GM18502 (cell line): ENCODE data around the gene PAX8.
"Not testable (repeated sequence)": the region's sequence is repeated elsewhere in the genome, so short reads cannot be mapped to it uniquely, and the experiment has no call there.

Source experiments
- ATAC-seq: cut with Tn5 transposase; IDR thresholded peaks from one replicate; pipeline ENCODE4 v1.9.1; 2021; ENCODE audit warnings: mild to moderate bottlenecking; ENCODE audit not compliant: unreplicated experiment, poor library complexity

Gene PAX8

DNA sequence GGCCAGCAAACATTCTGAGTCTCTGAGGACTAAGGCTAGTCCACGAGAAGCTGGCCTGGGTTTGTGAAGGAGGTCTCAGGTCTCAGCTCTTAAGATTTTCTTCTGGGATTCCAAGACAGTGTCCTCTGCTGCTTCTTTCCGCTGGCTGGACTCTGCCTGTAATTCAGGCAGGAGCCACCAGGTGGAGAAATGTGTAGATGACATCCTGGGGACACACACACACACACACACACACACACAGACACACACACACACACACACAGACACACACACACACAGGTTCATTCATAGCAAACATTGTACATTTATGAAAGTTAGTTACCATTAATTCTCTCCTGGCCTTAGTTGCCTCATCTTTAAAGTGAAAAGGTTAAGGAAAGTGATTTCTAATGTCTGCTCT, 18.9 kb upstream of the PAX8 start:
- ATAC-seq = not testable (repeated sequence)

DNA sequence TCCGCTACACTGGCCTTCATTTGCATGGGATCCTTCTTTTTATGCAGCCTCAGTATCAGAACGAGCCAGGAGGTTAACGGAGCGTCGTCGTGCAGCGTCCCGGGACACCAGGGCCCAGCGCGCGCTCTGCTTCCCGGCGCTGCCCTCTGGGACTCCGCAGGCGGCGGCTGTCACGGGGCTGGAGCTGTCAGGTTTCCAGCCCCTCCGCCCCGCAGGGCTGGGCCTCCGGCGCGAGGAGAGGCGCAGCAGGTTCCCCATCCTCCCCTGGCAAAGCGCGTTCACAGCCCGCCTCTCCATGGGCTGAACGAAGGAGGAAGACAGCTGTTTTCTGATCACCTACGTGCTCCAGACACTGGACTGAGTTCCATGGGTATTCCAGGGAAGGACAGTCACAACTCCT, 12.5 kb upstream of the PAX8 start:
- no peak for ATAC-seq

DNA sequence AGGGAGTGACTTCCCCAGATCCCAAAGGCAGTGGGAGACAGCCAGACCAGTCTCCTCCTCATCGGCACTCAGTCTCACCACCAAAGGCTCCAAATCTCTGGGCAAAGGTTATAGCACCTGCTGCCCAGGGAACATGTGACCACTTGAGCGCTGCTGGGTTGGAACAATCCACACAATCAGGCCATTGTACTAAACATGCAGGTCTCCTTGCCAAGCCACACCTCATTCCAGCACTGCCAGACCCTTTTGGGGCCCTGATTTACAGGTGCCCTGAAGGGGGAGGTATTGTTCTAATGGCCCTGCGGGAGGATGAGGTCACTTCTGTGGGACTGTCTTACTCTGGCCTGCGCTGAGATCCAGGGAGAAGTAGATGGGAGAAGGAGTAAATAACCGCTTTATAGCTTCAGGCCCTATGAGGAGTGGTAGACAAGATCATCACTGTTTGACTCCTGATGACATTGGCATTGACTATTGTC, 10.0 kb upstream of the PAX8 start:
- ATAC-seq = not testable (repeated sequence)

DNA sequence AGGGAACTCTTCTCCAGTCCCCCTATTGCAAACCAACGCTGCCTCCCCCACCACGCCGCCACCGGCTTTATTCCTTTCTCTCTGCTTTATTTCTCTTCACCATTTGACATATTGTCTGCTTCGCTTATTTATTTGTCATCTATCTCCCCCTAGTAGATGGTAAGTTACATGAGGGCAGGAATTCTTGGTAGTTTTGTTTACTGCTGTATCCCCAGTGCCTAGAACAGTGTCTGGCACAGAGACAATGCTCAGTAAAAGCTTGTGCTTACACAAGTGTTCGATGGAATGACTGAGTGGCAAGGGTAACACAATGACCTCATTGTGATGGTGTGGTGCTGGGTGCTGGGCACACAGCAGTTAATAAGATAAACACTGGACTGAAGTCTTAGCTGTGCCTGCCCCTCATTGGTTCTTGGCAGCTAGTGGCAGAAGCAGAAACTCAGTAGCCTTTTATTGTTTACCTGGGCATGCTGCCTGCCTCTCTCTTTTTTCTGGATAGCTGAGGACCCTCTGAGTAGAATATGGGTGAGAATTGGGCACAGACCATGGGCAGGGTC, 9.5 kb upstream of the PAX8 start:
- ATAC-seq = not testable (repeated sequence)

DNA sequence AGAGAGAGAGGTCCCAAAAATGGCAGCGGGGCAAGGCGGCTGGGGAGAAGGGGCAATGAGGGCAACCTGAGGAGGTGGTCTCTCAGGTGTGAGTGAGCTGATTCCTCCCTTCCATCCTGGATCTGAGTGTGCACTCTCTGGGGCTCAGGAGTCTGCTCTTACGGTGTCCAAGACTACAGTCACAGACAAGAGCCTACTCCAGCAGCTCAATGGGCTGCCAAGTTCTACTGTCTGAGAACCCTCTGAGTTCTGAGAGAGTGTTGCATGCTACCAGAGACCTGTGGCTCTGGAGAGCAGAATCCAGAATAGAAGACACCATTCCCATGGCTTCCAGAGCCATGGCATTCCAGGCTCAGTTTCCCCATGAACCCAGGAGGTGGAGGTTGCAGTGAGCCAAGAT, 7.1 kb upstream of the PAX8 start:
- no peak for ATAC-seq

DNA sequence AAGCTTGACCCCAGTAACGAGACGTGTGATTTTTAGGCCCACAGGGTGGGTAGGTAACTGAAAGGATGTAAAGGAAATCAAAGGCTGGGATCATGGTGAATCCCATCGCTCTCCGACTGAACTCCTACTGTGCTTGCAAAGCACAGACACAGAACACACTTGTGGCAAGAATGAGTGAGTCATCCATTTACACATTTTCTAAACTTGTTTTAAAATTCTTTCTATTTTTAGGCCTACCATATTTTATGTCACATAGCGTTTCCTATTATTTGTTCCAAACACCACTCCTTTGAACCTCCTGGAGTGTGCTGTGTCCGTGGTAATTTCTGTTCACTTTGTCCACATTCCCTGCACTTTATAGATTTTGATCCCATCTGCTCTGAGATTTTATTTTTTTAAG, 6.3 kb upstream of the PAX8 start:
- not testable (repeated sequence) for ATAC-seq

DNA sequence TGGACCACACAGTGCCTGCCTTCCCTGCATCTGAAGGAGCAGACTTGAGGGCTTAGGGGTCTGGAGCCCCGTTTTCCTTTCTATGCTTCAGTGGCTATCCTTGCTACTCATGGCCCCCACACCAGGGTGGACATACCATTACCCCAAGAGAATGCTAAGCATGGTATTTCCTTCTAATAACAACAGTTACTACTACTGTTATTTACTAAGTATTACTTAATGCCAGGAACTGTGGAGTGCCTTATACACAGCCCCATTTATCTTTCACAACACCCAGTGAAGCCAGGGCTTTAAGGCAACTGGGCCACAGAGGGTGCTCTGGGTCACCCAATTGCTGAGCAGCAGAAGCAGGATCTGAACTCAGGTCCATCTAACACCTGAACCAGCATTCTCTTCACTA, 5.8 kb upstream of the PAX8 start:
- no peak for ATAC-seq

DNA sequence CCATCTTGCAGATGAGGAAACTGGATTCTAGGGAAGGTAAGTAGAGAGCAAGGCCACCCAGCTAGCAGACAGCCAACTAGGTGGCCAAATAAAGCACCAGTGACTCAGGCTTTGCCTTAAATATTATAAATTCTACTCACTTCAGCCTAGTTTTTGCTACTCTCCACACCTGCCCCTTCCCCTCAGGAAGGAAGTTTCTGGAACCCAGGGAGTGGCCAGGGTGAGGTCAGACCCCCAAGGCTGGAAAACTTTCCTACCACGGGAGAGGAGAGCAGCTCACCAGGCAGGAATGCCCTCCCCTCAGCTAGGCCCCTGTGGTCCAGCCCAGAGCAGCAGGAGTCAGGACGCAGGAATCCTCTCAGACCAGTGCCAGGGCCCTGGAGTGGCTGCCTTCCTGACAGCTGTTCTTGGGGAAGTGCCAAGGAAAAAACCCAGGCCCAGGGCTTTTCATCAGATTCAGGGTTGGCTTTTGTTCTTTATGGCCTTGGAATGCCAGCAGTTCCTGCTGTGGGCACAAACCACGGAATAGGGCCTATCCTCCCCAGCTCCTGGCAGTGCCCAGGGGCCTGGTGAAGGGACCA, 5.1 kb upstream of the PAX8 start:
- ATAC-seq = no peak

DNA sequence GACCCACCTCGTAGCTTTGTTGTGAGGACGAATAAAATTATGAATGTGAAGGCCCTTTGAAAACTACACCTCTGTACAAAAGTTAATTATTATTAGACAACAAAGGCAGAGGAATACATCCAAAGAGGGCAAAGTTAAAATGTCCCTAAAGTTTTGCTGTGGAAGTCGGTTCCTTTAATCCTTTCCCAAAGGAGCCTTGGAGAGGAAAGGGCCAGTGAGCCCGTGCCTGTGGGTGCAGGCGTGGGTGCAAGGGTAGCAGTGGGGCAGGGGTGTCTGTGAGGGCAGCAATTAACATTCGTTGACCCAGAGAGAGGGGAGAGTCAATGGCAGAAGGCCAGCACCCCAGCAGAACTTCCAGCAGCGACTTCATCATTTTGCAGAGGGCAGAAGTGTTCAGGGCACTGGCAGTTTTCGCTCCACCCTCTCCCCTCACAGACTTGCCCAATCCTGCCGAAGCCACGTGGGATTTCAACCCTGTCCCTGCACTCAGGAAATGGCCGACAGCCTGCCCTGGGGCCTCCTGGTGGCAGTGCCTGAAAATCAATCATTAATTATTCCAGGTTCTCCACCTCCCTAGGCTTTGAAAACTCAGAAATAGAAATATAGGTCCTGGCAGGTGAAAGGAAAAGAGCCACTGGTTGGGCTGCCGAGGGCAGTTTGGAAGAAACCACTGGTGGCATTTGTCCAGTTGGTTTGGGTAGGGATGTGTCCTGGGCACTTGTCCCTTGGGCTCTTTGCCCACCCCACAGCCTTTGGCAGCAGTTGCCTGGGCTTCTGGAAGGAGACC, 4.2 kb upstream of the PAX8 start:
- no peak for ATAC-seq

DNA sequence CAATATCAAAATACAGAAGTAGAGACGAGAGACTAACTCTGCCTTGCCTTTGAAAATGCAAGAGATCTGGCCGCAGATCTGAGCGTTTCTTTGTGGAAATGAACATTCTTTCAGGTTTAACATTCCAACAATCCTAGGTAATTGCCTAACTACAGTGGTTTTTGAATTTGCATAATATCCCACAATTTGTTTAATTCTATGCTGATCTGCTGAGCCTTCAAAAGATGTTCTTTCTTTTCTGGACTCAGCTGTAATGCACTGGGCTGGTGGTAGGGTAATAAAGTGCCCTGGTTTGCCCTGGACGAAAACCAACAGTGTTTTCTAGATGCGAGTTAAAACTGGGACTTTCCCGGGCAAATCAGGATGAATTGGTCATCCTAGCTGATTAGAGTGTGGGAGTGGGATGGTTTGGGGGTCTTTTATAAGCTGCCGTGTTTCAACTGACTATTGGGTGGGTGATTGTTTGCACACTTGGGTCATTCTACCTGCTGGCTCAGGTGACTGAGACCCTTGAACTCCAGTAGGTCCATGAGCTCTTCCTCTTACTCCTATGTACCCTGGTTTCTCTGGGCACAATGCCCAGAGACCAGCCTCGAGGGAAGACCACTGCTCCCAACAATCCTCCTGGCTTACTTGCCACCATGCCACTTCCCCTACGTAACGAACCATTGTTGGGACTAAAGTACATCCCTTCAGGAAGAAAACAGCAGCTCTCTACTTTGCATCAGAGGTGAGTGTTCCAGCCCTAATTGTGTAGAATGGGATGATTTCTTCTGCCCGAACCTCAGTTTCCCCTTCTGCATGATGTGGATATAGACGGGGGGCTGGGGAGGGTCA, 3.4 kb upstream of the PAX8 start:
- ATAC-seq = no peak

DNA sequence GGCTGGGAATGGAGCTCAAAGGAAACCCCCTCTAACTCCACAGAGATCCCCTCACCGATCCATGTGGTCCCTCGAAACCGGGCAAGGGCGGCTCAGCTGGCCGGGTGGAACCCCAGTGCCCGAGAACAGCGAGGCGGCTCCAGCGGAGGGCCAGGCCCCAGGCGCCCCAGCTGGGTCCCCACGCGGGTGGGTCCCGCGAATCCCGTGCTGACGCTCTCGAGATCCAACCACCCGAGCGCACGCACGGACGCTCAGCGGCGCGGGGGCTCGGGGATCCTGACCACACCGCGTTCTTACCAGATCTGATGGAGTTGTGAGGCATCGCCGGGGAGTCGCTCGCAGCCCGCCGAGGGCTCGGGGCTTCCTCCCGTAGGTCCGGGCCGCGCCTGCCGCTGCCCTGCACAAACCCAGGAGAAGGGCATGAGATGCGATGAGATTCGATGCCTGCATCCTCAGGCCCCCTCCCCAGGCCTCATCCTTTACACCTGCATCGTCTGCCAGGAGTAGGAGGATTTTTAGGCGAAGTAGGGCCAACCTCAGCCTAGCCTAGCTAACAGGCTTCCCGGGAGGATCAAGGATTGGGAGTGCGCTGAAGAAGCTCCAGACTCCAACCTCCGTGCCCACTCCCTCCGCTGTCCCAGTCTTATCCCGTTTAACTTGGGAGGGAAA, 514 bp downstream of the PAX8 start:
- ATAC-seq = no peak

DNA sequence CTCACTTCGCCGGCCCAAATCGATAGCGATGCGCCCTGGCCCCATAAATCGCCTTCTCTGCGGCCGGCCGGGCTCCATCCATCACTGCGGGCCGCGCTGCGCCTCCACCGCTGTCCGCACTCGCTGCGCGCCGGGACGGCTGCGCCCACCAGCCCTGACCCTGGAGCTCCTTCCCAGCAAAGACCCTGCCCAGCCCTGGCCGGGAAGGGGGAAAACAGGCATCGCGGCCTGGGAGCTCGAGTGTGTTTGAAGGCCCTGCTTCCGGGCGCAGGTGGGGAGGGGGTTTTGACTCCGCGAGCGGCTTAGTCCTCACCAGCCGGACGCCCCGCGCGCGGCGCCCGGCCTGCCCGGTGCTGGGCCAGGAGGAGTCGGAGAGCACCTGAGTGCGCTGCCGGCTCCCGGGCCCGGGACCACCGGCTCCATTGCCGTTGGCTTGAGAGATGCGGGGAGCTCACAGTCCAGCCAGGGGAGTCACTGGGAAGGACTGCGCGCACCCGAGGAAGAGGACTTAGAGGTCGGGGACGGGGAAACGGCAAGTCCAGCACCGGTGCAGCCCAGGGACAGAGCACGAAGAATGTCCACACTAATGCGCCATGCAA, 1.1 kb downstream of the PAX8 start:
- ATAC-seq = no peak

DNA sequence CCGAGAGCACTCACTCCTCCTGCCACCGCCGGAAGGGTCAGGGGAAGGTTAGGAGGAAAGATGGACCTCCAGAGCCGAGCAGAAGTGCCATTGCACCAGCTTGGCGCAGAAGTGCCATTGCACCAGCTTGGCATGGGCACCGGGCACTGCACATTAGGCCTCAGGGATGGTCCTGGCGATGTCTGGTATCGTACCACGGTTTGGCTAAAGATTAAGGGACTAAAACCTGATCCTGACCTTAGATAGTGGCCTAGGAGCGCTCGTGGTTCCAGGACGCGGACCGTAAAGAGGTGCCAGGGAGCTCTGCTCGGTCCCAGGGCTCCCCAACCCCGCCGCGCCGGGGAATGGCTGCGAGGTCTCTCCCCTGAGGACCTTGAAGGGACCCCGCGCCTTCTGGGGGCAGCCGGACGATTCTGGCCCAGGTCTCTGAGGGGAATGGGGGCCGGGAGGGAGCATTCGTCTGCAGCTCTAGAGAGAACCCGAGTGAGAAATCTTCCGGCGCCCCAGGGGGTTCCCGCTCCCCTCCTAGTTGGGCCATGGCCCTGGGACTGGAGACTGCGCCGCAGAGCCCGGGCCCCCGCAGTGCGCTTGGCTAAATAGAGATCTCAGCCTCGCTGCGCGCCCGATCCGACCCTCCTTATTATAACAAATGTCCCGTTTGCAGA, 1.8 kb downstream of the PAX8 start:
- no peak for ATAC-seq

DNA sequence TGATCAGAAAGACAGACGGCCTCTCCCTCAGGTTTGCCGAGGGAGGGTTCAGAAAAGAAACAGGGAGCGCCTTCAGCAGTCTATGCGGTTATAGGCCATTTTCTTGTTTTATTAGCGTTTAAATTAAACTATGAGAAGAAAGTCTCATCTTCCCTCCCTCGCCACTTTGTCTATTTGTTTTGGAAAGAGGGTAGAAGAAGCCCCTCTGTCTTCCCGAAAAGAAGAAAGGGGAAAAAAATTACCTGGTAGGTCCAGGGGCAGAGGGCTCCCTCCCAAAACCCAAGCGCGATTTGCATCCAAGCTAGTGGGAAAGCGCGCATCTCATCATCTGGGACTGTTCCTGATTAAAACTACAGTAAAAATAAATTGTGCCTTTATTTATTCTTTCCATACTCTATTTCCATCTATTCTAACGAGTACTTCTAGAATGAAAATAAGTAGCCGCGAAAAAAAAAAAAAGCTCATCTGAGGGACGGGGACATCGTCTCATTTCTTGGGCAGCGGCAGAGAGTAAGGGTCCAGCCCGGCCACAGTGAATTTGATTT, 2.4 kb downstream of the PAX8 start:
- ATAC-seq = no peak

DNA sequence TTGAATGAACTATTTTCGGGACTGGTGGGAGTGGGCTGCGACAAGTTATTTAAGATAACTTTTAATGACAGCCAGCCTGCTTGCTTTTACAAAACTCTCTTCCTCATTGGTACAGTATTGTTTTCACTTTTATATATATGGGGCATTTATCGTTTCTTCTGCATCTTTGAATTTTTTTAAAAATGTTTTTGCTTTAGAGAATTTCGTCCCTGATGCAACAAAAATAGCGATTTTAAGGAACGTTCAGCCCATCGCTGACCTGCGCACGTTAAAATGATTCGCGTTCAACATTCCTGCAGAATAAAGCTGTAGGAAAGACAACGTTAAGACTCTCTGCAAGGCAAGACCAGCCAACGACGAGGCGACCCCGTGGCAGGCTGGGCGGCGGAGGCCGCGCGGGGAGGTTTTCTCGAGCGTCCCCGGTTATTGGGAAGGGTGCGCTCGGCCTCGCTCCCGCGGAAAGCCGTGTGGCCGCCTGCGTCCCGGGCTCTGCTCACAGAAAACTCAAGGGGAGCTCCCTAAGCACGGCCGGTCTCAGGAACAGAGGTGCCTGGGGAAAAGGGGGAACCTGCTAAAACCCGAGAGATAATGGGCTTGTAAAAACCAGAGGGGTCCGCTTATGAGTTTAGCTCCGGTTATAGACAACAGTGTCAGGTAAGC, 3.0 kb downstream of the PAX8 start:
- ATAC-seq = no peak

DNA sequence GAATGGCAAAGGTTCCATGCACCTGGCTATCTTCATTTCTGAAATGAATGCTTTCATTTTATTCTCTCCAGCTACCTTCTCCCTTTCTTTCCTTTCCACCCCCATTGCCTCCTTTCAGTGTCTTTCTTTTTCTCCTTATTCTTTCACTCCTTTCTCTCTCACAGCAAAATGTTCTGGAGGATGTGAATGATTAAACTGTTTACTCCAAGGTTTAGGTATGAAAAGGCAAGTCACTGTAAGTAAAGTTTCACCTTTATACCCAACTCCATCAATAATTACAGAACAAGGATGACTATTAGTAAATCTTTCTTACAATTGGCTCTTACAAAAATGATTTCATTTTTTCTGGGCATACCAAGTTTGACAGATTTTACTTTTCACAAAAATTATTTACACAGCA, 4.3 kb downstream of the PAX8 start:
- no peak for ATAC-seq

DNA sequence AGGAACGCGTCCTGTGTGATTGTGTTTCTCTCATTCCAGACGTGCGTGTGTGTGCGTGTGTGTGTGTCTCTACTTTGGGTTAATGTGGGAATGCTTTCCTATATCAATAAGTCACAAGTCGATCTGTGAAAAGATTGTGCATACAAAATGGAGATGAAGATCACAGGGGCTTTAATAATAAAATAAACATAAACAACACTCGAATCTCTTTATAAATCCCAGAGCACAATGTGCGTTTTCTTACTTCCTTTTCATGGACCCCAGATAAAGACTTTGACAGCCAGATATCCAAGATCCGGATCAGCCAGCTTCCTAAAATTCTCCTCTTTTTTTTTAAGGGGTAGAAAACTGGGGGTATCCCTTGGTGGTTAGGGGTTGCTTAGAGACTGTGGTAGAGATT, 4.7 kb downstream of the PAX8 start:
- ATAC-seq = no peak

DNA sequence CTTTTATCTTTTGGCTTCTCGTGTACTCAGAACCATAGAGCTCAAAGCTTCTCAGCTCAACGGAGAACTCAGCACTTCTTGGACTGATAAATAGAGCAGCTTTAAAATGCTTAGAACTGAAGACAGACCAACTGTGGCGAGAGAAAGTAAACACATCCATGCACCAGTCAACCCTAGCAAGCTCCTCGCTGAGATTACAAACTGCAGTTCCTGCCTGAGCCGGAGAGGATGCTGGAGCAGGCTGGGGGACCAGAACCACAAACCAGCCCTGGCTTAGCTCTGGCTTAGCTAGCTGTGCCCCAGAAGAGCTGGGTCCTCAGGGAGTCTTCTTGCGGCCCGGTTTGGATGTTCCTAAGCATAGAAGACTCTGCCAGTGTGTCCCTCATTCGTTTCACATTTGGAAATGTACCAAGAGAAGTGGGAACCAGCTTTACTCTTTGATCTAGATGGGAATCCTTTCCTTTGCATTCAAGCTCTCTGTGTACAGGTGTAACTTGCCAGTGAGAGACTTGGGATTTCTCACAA, 5.6 kb downstream of the PAX8 start:
- peak; percentile 78 for ATAC-seq
